KOPT-K1 (cell line): ENCODE results near the gene MIX23.
"Not testable (repeated sequence)": the region's sequence is repeated elsewhere in the genome, so short reads cannot be mapped to it uniquely, and the experiment has no call there.

Source experiments
- H3K27ac ChIP-seq: fragments of 200-600 bp; sonication (generic); 2 replicates; pipeline ENCODE4 v1.5.1; 2016; ENCODE audit warnings: antibody characterized with exemption, mild to moderate bottlenecking, low read depth, low read length; ENCODE audit not compliant: poor library complexity, severe bottlenecking
- H3K36me3 ChIP-seq: fragments of 200-600 bp; sonication (generic); 2 replicates; pipeline ENCODE4 v1.5.1; 2017; ENCODE audit warnings: antibody characterized with exemption, mild to moderate bottlenecking, low read length, moderate library complexity; ENCODE audit not compliant: insufficient read depth
- H3K9me3 ChIP-seq: fragments of 200-600 bp; sonication (generic); 2 replicates; pipeline ENCODE4 v1.5.1; 2017; ENCODE audit warnings: antibody characterized with exemption, low read length, mild to moderate bottlenecking; ENCODE audit not compliant: insufficient read depth, poor library complexity, severe bottlenecking

MIX23 gene

DNA sequence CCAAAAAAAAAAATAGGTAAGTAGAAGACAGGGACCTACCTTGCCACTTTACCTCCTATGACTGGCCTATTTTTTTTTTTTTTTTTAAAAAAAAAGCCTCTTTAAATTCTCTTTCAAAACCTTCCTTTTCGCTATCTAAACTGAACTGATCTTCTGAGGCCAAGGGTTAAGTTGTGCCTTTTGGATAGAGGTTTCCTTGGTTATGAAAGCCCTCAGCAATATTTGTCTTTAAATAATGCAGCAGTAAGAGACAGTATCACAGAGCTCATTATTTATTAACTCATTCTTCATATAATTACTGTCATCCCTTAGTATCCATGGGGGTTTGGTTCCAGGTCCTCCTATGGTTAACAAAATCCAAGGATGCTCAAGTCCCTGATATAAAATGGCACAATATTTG lies 9.0 kb downstream of the MIX23 start:
- no peaks in the 10 kb centered on the region for H3K9me3 ChIP-seq
- H3K36me3 ChIP-seq: peaks cover 60% of the 10 kb centered on the region
- no peak overlapping the region for H3K27ac ChIP-seq

DNA sequence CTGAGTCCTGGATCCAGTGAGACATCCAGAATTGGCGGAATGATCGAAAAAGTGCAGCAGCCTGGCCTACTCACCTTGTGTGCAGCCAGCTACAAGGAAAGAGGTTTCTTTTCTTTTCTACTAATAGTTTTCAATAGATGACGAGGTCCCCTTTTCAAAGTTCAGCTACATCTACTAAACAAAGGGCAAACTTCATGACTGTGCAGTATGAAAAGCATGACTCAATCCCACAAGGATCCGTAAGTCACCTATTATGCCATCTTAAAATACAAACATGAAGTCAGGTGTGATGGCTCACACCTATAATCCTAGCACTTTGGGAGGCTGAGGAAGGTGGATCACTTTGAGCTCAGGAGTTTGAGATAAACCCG lies 16.7 kb downstream of the MIX23 start:
- Histone ChIP-seq H3K9me3 (no peaks in the 10 kb centered on the region), H3K36me3 (peaks cover 99% of the 10 kb centered on the region), H3K27ac (no peak overlapping the region)

- peaks cover 99% of the 10 kb centered on the region for H3K36me3 ChIP-seq
- H3K27ac ChIP-seq, H3K9me3 ChIP-seq: not testable (repeated sequence)
Measured at GRCh38 chr3:122365582-122366378, 17.3 kb downstream of the MIX23 start.

GRCh38 chr3:122365073-122365472 lies 18.0 kb downstream of the MIX23 start:
- H3K27ac ChIP-seq: no peak overlapping the region
- no peaks in the 10 kb centered on the region for H3K9me3 ChIP-seq
- peaks cover 92% of the 10 kb centered on the region for H3K36me3 ChIP-seq

- Histone ChIP-seq H3K36me3 (peaks cover 87% of the 10 kb centered on the region), H3K9me3 (no peaks in the 10 kb centered on the region), H3K27ac (no peak overlapping the region)
Measured at GRCh38 chr3:122364490-122364889, 18.5 kb downstream of the MIX23 start.

DNA sequence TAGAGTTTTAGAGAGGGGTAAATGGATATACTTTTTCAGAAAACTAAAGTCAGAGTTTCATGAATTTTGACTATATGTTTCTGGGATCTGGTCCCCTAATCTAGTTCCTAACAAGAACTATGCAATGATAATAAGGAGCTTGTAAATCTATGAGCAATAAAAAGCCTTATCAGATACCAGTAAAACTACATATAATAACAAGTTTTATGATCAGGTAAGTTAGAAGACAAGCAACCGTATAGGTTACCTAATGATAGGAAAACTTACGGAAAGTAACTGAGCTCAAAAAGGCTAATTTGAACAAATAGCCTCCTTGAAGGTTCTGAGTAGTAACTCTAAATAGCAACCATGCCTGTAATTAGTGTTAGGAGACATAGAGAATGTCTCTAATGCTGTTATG lies 21.0 kb downstream of the MIX23 start:
- H3K27ac ChIP-seq: no peak overlapping the region
- H3K9me3 ChIP-seq: no peaks in the 10 kb centered on the region
- peaks cover 79% of the 10 kb centered on the region for H3K36me3 ChIP-seq

DNA sequence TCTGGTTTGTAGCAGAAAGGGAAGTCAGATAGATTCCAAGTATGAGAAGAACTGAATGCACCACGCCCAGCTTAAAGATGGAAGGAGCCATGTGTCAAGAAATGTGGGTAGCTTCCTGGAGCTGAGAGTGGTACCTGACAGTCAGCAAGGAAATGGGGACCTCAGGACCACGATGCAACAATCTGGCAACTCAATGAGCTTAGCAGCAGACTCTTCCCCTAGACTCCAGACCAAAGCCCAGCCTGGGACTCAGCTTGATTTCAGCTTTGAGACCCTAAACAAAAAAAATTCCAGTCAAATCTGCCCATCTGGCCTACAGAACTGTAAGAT lies 24.4 kb downstream of the MIX23 start:
- no peaks in the 10 kb centered on the region for H3K9me3 ChIP-seq
- H3K27ac ChIP-seq: no peak overlapping the region

GRCh38 chr3:122357828-122358702 lies 25.0 kb downstream of the MIX23 start:
- peaks cover 39% of the 10 kb centered on the region for H3K36me3 ChIP-seq
- no peaks in the 10 kb centered on the region for H3K9me3 ChIP-seq
- no peak overlapping the region for H3K27ac ChIP-seq

More for the DNA sequence above, 24.4 kb downstream of the MIX23 start:
- H3K36me3 ChIP-seq: peaks cover 46% of the 10 kb centered on the region

- Histone ChIP-seq H3K27ac (no peak overlapping the region), H3K36me3 (peaks cover 24% of the 10 kb centered on the region), H3K9me3 (no peaks in the 10 kb centered on the region)
Measured at GRCh38 chr3:122356402-122356801, 26.6 kb downstream of the MIX23 start.

DNA sequence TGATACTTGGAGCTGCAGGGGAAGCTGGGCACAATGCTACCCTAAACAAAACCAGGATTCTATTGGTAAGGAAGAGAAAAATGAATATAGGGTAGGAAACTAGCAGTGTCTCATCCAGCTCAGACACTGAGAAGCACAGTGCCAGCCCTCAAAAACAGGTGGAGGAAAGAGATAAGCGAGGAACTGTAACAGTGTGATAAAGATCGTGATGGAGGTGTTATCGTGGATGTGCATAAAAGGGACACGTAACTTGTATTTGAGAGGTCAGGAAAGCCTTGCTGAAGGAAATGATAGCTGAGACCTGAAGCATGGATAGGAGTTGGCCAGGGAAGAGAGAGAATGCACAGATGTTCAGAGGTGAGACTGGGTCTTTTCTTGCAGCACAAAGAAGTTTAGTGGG lies 27.4 kb downstream of the MIX23 start:
- Histone ChIP-seq H3K36me3 (peaks cover 17% of the 10 kb centered on the region), H3K27ac (no peak overlapping the region)

GRCh38 chr3:122353893-122354401 lies 29.1 kb downstream of the MIX23 start:
- Histone ChIP-seq H3K36me3 (peaks cover 14% of the 10 kb centered on the region), H3K9me3 (no peaks in the 10 kb centered on the region), H3K27ac (no peak overlapping the region)

More for the DNA sequence above, 27.4 kb downstream of the MIX23 start:
- H3K9me3 ChIP-seq: no peaks in the 10 kb centered on the region

- H3K27ac ChIP-seq: no peak overlapping the region
- peaks cover 7% of the 10 kb centered on the region for H3K36me3 ChIP-seq
- no peaks in the 10 kb centered on the region for H3K9me3 ChIP-seq
Measured at GRCh38 chr3:122353215-122353614, 29.8 kb downstream of the MIX23 start.

DNA sequence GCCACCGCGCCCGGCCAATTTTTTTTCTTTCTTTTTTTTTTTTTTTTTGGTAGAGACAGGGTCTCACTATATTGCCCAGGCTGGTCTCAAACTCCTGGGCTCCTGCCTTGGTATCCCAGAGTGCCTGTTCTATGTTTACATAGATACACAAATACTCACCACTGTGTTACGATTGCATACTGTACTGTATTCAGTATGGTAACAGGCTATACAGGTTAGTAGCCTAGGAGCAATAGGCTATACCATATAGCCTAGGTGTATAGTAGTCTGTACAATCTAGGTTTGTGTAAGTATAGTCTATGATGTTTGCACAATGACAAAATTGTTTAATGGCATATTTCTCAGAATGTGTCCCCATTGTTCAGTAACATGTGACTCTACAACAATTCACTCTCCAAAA lies 31.4 kb downstream of the MIX23 start:
- Histone ChIP-seq H3K36me3 (no peaks in the 10 kb centered on the region), H3K27ac (no peak overlapping the region), H3K9me3 (peaks cover 5% of the 10 kb centered on the region)

DNA sequence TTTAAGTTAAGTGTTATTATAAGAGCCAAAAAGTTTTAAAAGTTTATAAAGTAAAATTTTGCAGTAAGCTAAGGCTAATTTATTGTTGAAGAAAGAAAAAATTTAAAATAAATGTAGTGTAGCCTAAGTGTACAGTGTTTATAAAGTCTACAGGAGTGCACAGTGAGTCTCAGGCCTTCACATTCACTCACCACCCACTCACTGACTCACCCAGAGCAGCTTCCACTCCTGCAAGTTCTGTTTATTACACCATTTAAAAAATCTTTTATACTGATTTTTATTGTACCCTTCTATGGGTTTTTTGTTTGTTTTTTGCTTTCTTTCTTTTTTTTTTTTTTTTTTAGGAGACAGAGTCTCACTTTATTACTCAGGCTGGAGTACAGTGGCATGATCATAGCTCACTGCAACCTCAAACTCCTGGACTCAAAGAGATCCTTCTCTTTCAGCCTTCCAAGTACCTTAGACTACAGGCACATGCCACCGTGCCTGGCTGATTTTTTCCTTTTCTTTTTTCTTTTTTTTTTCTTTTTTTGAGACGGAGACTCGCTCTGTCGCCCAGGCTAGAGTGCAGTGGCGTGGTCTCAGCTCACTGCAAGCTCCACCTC lies 32.1 kb downstream of the MIX23 start:
- no peaks in the 10 kb centered on the region for H3K36me3 ChIP-seq

DNA sequence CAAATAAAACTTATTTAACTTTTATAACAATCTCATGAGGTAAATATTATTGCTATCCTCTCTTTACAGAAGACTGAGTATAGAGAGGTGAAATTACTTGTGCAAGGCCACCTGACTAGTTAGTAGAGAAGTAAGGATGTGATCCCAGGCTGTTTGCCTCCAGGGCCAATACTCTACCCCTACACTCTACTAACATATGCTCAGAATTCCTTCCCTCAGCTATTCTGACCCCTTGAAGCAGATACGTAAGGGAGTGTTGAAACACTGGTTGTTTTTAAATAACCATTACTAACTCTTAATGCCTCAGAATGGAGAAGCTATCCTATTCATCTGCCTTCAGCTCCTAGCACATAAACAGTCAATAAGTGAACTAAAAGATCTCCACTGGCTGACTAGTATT lies 33.9 kb downstream of the MIX23 start:
- Histone ChIP-seq H3K9me3 (peaks cover 5% of the 10 kb centered on the region), H3K36me3 (no peaks in the 10 kb centered on the region), H3K27ac (no peak overlapping the region)

More for the DNA sequence above, 32.1 kb downstream of the MIX23 start:
- Histone ChIP-seq H3K9me3 (peaks cover 5% of the 10 kb centered on the region), H3K27ac (no peak overlapping the region)
